ENCODE data around the gene TUBA1A.

TUBA1A gene

DNA sequence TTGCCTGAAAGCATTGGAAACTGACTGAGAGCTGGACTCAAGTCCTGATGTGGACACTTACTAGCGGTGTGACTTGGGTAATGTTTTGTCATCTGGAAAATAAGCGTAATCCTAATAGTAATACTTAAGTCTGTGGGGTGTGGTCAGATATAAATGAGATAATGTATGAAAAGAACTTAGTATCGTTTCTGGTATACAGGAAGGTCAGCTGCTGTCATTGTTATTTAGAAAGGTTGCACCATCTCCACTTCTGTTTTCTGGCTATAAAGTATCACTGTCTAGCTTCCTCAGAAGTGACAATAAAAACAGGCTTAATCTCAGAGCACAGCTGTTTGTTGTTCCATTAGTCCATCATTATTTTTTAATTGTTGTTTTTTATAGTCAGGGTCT lies 41.9 kb upstream of the TUBA1A start:
- ChIA-PET CTCF (interaction anchor here (0.7 to 0.8 kb wide), 2 partner anchors 135 to 143 kb away, joined by 3 to 4 read pairs; no protein-coding TSS in a partner anchor), POLR2A (interaction anchor here (0.7 to 1.9 kb wide), 2 partner anchors 42 to 100 kb away, joined by 4 to 7 read pairs; partner anchors contain the start of genes TUBA1A and TUBA1B)
- H3K4me3 ChIP-seq (ENCODE audit: low read depth, low read length) = no peak overlapping the region
- H3K9me3 ChIP-seq (ENCODE audit: control insufficient read depth, insufficient read depth, low read depth, low read length) = no peaks in the 10 kb centered on the region
- H3K27ac ChIP-seq (ENCODE audit: extremely low read depth, low read depth, low read length) = no peak overlapping the region
- TF ChIP-seq ZNF791 (tag by site-specific recombination; IDR thresholded peaks at IDR 0.05) = no peak
- no peak for TF ChIP-seq ZNF114 (tag by site-specific recombination; IDR thresholded peaks at IDR 0.05)
- TF ChIP-seq ZNF596 (tag by site-specific recombination; IDR thresholded peaks at IDR 0.05) = no peak
- TF ChIP-seq ZNF398 (tag by site-specific recombination; IDR thresholded peaks at IDR 0.05) = no peak
- TF ChIP-seq SALL2 (tag by site-specific recombination; IDR thresholded peaks at IDR 0.05; ENCODE audit: borderline replicate concordance) = no peak
- TF ChIP-seq ZFHX2 (tag by site-specific recombination; conservative IDR thresholded peaks at IDR 0.05) = no peak
- peaks cover 2% of the 10 kb centered on the region; the same call in 1 of the 2 replicates for H3K4me1 ChIP-seq (ENCODE audit: control insufficient read depth, insufficient read depth, low read length)
- no peaks in the 10 kb centered on the region for H3K36me3 ChIP-seq (ENCODE audit: control insufficient read depth in 2 of 2, insufficient read depth in 1 of 2, low read length in 2 of 2)

GRCh38 chr12:49230176-49230804 lies 41.4 kb upstream of the TUBA1A start:
- no peak overlapping the region for H3K4me3 ChIP-seq (ENCODE audit: low read depth, low read length)
- H3K4me1 ChIP-seq (ENCODE audit: control insufficient read depth, insufficient read depth, low read length) = peaks cover 2% of the 10 kb centered on the region; the same call in 1 of the 2 replicates
- ChIA-PET CTCF (interaction anchor here (0.6 to 0.8 kb wide), 4 partner anchors 134 to 1333 kb away, joined by 3 to 4 read pairs (median 3); no protein-coding TSS in a partner anchor), POLR2A (interaction anchor here (0.7 to 1.9 kb wide), 2 partner anchors 42 to 100 kb away, joined by 4 to 7 read pairs; partner anchors contain the start of genes TUBA1A and TUBA1B)
- no peak overlapping the region for H3K27ac ChIP-seq (ENCODE audit: extremely low read depth, low read depth, low read length)
- no peaks in the 10 kb centered on the region for H3K9me3 ChIP-seq (ENCODE audit: control insufficient read depth, insufficient read depth, low read depth, low read length)
- TF ChIP-seq, protein P1, sequence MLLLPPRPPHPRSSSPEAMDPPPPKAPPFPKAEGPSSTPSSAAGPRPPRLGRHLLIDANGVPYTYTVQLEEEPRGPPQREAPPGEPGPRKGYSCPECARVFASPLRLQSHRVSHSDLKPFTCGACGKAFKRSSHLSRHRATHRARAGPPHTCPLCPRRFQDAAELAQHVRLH (tag by site-specific recombination; IDR thresholded peaks at IDR 0.05) = no peak
- no peak for TF ChIP-seq ZBTB10 (tag by site-specific recombination; IDR thresholded peaks at IDR 0.05)
- TF ChIP-seq, protein P2, sequence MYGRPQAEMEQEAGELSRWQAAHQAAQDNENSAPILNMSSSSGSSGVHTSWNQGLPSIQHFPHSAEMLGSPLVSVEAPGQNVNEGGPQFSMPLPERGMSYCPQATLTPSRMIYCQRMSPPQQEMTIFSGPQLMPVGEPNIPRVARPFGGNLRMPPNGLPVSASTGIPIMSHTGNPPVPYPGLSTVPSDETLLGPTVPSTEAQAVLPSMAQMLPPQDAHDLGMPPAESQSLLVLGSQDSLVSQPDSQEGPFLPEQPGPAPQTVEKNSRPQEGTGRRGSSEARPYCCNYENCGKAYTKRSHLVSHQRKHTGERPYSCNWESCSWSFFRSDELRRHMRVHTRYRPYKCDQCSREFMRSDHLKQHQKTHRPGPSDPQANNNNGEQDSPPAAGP (tag by site-specific recombination; IDR thresholded peaks at IDR 0.05) = no peak
- TF ChIP-seq, protein P3, sequence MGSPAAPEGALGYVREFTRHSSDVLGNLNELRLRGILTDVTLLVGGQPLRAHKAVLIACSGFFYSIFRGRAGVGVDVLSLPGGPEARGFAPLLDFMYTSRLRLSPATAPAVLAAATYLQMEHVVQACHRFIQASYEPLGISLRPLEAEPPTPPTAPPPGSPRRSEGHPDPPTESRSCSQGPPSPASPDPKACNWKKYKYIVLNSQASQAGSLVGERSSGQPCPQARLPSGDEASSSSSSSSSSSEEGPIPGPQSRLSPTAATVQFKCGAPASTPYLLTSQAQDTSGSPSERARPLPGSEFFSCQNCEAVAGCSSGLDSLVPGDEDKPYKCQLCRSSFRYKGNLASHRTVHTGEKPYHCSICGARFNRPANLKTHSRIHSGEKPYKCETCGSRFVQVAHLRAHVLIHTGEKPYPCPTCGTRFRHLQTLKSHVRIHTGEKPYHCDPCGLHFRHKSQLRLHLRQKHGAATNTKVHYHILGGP (tag by site-specific recombination; IDR thresholded peaks at IDR 0.05) = no peak
- TF ChIP-seq, protein P4, sequence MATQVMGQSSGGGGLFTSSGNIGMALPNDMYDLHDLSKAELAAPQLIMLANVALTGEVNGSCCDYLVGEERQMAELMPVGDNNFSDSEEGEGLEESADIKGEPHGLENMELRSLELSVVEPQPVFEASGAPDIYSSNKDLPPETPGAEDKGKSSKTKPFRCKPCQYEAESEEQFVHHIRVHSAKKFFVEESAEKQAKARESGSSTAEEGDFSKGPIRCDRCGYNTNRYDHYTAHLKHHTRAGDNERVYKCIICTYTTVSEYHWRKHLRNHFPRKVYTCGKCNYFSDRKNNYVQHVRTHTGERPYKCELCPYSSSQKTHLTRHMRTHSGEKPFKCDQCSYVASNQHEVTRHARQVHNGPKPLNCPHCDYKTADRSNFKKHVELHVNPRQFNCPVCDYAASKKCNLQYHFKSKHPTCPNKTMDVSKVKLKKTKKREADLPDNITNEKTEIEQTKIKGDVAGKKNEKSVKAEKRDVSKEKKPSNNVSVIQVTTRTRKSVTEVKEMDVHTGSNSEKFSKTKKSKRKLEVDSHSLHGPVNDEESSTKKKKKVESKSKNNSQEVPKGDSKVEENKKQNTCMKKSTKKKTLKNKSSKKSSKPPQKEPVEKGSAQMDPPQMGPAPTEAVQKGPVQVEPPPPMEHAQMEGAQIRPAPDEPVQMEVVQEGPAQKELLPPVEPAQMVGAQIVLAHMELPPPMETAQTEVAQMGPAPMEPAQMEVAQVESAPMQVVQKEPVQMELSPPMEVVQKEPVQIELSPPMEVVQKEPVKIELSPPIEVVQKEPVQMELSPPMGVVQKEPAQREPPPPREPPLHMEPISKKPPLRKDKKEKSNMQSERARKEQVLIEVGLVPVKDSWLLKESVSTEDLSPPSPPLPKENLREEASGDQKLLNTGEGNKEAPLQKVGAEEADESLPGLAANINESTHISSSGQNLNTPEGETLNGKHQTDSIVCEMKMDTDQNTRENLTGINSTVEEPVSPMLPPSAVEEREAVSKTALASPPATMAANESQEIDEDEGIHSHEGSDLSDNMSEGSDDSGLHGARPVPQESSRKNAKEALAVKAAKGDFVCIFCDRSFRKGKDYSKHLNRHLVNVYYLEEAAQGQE (tag by site-specific recombination; IDR thresholded peaks at IDR 0.05) = no peak
- no peak for TF ChIP-seq ZNF623 (tag by site-specific recombination; IDR thresholded peaks at IDR 0.05)
- TF ChIP-seq SCRT2 (tag by site-specific recombination; IDR thresholded peaks at IDR 0.05) = no peak
- TF ChIP-seq ZNF423 (tag by site-specific recombination; IDR thresholded peaks at IDR 0.05) = no peak
- no peaks in the 10 kb centered on the region for H3K36me3 ChIP-seq (ENCODE audit: control insufficient read depth in 2 of 2, insufficient read depth in 1 of 2, low read length in 2 of 2)
